Endothelial cell of umbilical vein (primary cell): ENCODE measurements around the gene SLC9B1.

Source experiments
- CTCF ChIP-seq, 2 donors: IDR thresholded peaks; 1 replicate in 1 of 2; 2 replicates in 1 of 2; pipeline ENCODE4 v1.5.1; 2011; ENCODE audit warnings: low read length in 2 of 2, mild to moderate bottlenecking in 2 of 2, moderate library complexity in 2 of 2, control low read depth in 1 of 2, inconsistent platforms in 1 of 2, low read depth in 1 of 2; ENCODE audit not compliant: insufficient read depth in 1 of 2; ENCODE audit errors: extremely low read depth in 1 of 2
- EZH2 ChIP-seq: IDR thresholded peaks from 2 replicates; pipeline ENCODE4 v1.6.1; 2012; ENCODE audit warnings: borderline replicate concordance, low read depth, mild to moderate bottlenecking, moderate library complexity, low read length, inconsistent platforms; ENCODE audit not compliant: severe bottlenecking
- GATA2 ChIP-seq: IDR thresholded peaks from 2 replicates; pipeline ENCODE4 v1.7.0; 2011; ENCODE audit warnings: low read depth, mild to moderate bottlenecking, moderate library complexity, mixed read lengths, low read length; ENCODE audit not compliant: insufficient read length, insufficient read depth

GRCh38 chr4:103024996-103025395, 5.5 kb upstream of the SLC9B1 start:
- TF ChIP-seq EZH2 (no peak), CTCF (IDR thresholded peaks at IDR 0.05; ENCODE audit: extremely low read depth in 1 of 2, insufficient read depth in 1 of 2, low read depth in 1 of 2, low read length in 2 of 2) (no peak), GATA2 (no peak)
